Osteocyte (in vitro differentiated cells): ENCODE results near the gene TBX18. TPM values are rescaled to one million over a fixed set of nuclear protein-coding genes. Genes with fewer than 3 reads are reported as not detected.

Experiments used
- DNase-seq: peaks from one replicate; pipeline ENCODE4 v3.0.0; 2021; ENCODE audit warnings: mixed read lengths; ENCODE audit not compliant: unreplicated experiment; ENCODE audit errors: extremely low spot score
- H3K27ac Mint-ChIP-seq: one replicate; pipeline ENCODE4 v1.8.0; 2021; ENCODE audit warnings: mild to moderate bottlenecking, mixed read lengths; ENCODE audit not compliant: unreplicated experiment
- H3K27me3 Mint-ChIP-seq: one replicate; pipeline ENCODE4 v1.8.0; 2021; ENCODE audit warnings: mixed read lengths; ENCODE audit not compliant: unreplicated experiment
- H3K36me3 Mint-ChIP-seq: one replicate; pipeline ENCODE4 v1.8.0; 2021; ENCODE audit warnings: mixed read lengths; ENCODE audit not compliant: unreplicated experiment
- H3K4me1 Mint-ChIP-seq: one replicate; pipeline ENCODE4 v1.8.0; 2021; ENCODE audit warnings: mixed read lengths; ENCODE audit not compliant: unreplicated experiment
- H3K4me3 Mint-ChIP-seq: one replicate; pipeline ENCODE4 v1.8.0; 2021; ENCODE audit warnings: mild to moderate bottlenecking, moderate library complexity, mixed read lengths; ENCODE audit not compliant: unreplicated experiment
- H3K9me3 Mint-ChIP-seq: one replicate; pipeline ENCODE4 v1.8.0; 2021; ENCODE audit warnings: mixed read lengths; ENCODE audit not compliant: unreplicated experiment
- total RNA-seq: library from RNA; stranded (reverse); gene quantifications from 2 replicates; pipeline ENCODE4 v1.2.1, GENCODE V29; 2021
- TF ChIP-seq, protein P1 (sequence below): fragments of 200-600 bp; sonication (generic); IDR thresholded peaks from 2 replicates; pipeline ENCODE4 v1.5.0; 2021; ENCODE audit warnings: antibody characterized with exemption, mild to moderate bottlenecking, moderate library complexity

The TBX18 gene
- total RNA-seq, 1 donor from 2014 or later, result 8.0 TPM

DNA sequence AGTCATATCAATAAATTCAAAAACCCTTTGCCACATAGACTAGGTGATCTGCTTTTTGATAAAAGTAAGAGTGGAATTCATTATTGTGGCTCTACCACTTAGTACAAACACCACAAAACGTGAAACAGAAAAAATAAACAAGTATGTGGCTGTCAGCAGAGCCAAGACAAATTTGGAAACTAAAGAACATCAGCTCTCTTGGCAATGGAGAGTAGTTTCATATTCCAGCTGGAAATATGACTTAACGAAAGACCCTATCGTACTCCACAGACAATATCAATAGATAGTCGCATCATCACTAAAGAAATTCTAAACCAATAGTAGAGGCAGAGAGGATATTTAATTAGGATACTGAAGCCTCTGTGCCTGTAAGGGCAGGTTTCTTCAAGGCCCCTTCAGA lies 20.8 kb downstream of the TBX18 start:
- H3K9me3 Mint-ChIP-seq, result no peaks in the 10 kb centered on the region
- H3K27me3 Mint-ChIP-seq, result peaks cover 8% of the 10 kb centered on the region
- DNase-seq, result no peak
- H3K36me3 Mint-ChIP-seq, result peaks cover 8% of the 10 kb centered on the region
- H3K4me3 Mint-ChIP-seq, result no peak overlapping the region
- H3K27ac Mint-ChIP-seq, result no peak overlapping the region
- H3K4me1 Mint-ChIP-seq, result no peaks in the 10 kb centered on the region
- TF ChIP-seq, protein P1, sequence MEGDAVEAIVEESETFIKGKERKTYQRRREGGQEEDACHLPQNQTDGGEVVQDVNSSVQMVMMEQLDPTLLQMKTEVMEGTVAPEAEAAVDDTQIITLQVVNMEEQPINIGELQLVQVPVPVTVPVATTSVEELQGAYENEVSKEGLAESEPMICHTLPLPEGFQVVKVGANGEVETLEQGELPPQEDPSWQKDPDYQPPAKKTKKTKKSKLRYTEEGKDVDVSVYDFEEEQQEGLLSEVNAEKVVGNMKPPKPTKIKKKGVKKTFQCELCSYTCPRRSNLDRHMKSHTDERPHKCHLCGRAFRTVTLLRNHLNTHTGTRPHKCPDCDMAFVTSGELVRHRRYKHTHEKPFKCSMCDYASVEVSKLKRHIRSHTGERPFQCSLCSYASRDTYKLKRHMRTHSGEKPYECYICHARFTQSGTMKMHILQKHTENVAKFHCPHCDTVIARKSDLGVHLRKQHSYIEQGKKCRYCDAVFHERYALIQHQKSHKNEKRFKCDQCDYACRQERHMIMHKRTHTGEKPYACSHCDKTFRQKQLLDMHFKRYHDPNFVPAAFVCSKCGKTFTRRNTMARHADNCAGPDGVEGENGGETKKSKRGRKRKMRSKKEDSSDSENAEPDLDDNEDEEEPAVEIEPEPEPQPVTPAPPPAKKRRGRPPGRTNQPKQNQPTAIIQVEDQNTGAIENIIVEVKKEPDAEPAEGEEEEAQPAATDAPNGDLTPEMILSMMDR, result no peak

DNA sequence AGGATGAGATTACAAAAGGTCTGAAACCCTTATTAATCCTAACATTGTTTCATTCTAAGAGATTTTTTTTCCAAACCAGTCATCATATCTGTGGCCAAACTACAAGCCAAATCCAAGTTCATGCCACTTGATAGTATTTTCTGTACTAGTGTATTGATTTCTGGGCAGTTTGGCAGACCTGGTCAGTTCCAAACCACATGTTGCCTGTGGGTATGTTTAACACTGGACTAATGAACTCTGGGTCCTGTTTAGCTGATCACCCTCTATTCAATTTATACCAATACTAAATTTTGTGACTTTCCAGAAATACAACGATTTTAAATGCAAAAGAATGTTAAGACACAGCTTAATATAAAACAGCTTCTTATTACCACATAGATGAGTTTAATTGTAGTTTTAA lies 24.0 kb downstream of the TBX18 start:
- no peaks in the 10 kb centered on the region for H3K4me1 Mint-ChIP-seq
- no peaks in the 10 kb centered on the region for H3K9me3 Mint-ChIP-seq
- no peak for DNase-seq
- peaks cover 16% of the 10 kb centered on the region for H3K36me3 Mint-ChIP-seq
- H3K27me3 Mint-ChIP-seq, result peaks cover 8% of the 10 kb centered on the region
- no peak overlapping the region for H3K4me3 Mint-ChIP-seq
- TF ChIP-seq, protein P1, result no peak
- H3K27ac Mint-ChIP-seq, result no peak overlapping the region

DNA sequence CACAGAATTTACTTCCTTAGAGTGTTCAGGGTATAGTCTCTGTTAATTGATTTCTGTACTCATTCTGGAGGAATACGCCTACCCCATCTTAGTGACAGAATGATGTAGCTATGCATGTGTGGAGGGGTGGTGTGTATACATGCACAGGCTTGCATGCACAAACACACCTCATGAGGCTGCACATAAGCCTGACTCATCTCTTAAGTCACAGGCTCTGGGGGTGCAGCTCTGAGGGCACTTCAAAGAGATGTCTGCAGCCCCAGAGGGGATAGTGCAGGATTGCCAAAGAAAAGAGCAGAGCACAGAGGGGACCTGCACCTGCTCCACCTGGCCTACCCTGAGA lies 24.6 kb downstream of the TBX18 start:
- no peak overlapping the region for H3K4me3 Mint-ChIP-seq
- no peaks in the 10 kb centered on the region for H3K4me1 Mint-ChIP-seq
- TF ChIP-seq, protein P1, result no peak
- H3K27ac Mint-ChIP-seq, result no peak overlapping the region
- no peak for DNase-seq
- no peaks in the 10 kb centered on the region for H3K9me3 Mint-ChIP-seq
- peaks cover 16% of the 10 kb centered on the region for H3K36me3 Mint-ChIP-seq
- peaks cover 8% of the 10 kb centered on the region for H3K27me3 Mint-ChIP-seq

DNA sequence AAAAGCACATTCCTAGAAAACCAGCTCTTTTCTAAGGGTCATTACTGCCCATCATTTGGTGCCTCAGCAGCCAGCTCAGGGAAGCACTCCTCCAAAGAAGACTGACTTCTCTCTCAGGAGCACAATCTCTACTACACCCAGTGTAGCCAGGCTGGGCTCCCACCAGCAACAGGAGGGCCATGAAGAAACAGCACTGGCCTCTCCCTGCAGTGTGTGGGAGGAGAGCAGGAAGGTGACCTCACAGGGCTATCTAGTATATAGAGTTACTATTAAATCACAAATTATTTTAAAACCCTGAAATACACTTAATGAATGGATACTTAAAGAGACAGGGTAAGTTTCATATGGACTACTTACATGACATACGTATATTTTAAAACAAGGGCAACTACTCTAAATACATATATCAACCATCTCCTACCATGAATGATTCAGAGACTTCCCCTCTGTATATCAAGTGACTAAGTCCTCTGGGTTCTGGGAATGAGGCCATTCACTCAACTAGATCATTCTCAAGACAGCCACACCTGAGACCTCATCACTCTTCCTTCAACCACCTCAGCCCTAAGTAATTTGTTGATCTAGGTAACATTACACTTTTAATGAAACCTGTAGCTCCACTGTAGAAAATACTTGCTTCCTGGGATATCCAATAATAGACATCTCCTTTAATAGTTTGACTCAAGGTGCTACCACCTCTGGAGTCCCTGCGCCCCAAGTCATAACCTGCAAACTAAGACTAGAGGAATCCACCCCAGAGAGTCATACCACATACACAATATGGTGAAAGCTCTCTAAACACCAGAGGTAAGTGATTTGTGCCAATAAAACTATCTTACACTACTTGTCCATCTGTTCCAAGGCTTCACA lies 25.2 kb downstream of the TBX18 start:
- Mint-ChIP-seq H3K36me3 (peaks cover 16% of the 10 kb centered on the region), H3K9me3 (no peaks in the 10 kb centered on the region), H3K4me3 (no peak overlapping the region), H3K4me1 (no peaks in the 10 kb centered on the region), H3K27ac (no peak overlapping the region), H3K27me3 (peaks cover 8% of the 10 kb centered on the region)
- TF ChIP-seq, protein P1, result no peak
- no peak for DNase-seq

DNA sequence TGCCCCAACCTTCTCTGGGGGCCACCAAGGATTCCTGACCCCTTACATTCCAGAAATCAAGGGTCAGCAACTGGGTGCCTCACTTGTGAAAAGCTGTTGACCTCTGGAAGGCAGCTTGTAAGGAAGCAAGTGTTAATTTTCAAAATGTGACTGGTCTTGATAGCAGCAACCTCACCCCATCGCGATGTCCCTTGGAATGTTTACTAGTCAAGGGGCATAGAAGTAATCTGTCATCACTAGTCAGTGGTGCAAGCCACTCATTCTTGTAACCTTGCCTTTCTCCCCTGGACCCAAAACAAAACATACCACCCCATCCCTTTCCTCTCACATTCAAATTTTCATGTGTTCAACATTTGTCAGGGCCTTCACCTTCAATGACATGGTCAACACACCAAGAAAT lies 30.5 kb downstream of the TBX18 start:
- Mint-ChIP-seq H3K9me3 (no peaks in the 10 kb centered on the region), H3K36me3 (peaks cover 11% of the 10 kb centered on the region), H3K4me3 (no peak overlapping the region), H3K27me3 (peaks cover 10% of the 10 kb centered on the region), H3K27ac (no peak overlapping the region), H3K4me1 (no peaks in the 10 kb centered on the region)
- DNase-seq, result no peak
- TF ChIP-seq, protein P1, result no peak
